ENCODE results near the gene ALX1. TPM values are rescaled to one million over a fixed set of nuclear protein-coding genes. Genes with fewer than 3 reads are reported as not detected.

Gene ALX1
- total RNA-seq, 4 donors from 2014 or later = not detected

GRCh38 chr12:85301051-85301450 lies 21.0 kb downstream of the ALX1 start:
- no peak for DNase-seq
- H3K4me1 ChIP-seq = no peaks in the 10 kb centered on the region
- no peak for TF ChIP-seq EP300 (IDR thresholded peaks at IDR 0.05; ENCODE audit: low read depth)
- TF ChIP-seq POLR2AphosphoS5 (IDR thresholded peaks at IDR 0.05) = no peak
- TF ChIP-seq, protein P1, sequence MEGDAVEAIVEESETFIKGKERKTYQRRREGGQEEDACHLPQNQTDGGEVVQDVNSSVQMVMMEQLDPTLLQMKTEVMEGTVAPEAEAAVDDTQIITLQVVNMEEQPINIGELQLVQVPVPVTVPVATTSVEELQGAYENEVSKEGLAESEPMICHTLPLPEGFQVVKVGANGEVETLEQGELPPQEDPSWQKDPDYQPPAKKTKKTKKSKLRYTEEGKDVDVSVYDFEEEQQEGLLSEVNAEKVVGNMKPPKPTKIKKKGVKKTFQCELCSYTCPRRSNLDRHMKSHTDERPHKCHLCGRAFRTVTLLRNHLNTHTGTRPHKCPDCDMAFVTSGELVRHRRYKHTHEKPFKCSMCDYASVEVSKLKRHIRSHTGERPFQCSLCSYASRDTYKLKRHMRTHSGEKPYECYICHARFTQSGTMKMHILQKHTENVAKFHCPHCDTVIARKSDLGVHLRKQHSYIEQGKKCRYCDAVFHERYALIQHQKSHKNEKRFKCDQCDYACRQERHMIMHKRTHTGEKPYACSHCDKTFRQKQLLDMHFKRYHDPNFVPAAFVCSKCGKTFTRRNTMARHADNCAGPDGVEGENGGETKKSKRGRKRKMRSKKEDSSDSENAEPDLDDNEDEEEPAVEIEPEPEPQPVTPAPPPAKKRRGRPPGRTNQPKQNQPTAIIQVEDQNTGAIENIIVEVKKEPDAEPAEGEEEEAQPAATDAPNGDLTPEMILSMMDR (IDR thresholded peaks at IDR 0.05) = no peak
- no peak for TF ChIP-seq POLR2A (IDR thresholded peaks at IDR 0.05)

DNA sequence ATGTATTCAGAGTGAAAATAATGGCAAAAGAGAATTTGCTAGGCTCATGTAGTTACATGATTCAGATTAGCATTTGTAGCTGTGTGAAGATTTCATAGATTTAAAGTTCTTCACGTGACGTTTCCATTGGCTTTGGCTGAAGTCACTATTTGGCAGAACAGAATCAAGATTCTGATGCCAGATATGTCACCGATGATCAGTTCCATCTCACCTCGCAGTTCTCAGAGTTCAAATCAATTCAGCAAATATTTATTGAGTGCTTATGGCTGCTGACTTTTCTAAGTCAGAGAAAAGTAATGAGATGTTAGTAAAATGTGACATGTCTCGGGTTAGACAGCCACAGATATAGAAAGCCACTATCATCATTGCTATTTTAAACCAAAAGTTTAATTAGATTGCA lies 28.4 kb downstream of the ALX1 start:
- Histone ChIP-seq H3K27me3 (peaks cover 10% of the 10 kb centered on the region), H3K9me3 (no peaks in the 10 kb centered on the region), H3K4me1 (no peaks in the 10 kb centered on the region), H3K4me3 (no peak overlapping the region), H3K36me3 (no peaks in the 10 kb centered on the region), H3K27ac (no peak overlapping the region)
- in situ Hi-C loops (cut with MboI; ENCODE audit: low pct_ligation_motif_present in 1 of 4, low pct_unique_long_range_greater_than_20kb in 1 of 4, low sequenced_read_pairs in 3 of 4) = no loop called here
- intact Hi-C loops (cut with DNase I; ENCODE audit: low total_unique reads) = no loop called here
- no peak for TF ChIP-seq EP300 (IDR thresholded peaks at IDR 0.05; ENCODE audit: low read depth)
- TF ChIP-seq POLR2A (IDR thresholded peaks at IDR 0.05) = no peak
- TF ChIP-seq, protein P1 (IDR thresholded peaks at IDR 0.05) = no peak
- TF ChIP-seq POLR2AphosphoS5 (IDR thresholded peaks at IDR 0.05) = no peak
- WGBS, 2 donors (ENCODE audit: low coverage in 1 of 2) = 33 to 34% methylated on average over 5 of the region's 5 CpGs
- no peak for DNase-seq

More at GRCh38 chr12:85301051-85301450, 21.0 kb downstream of the ALX1 start:
- Histone ChIP-seq H3K36me3 (no peaks in the 10 kb centered on the region), H3K4me3 (no peak overlapping the region), H3K27ac (no peak overlapping the region), H3K9me3 (no peaks in the 10 kb centered on the region), H3K27me3 (peaks cover 9% of the 10 kb centered on the region)
- in situ Hi-C loops (cut with MboI; ENCODE audit: low pct_ligation_motif_present in 1 of 4, low pct_unique_long_range_greater_than_20kb in 1 of 4, low sequenced_read_pairs in 3 of 4) (no loop called here), intact Hi-C loops (cut with DNase I; ENCODE audit: low total_unique reads) (no loop called here)
- 60 to 63% methylated on average over 7 of the region's 7 CpGs for WGBS, 2 donors (ENCODE audit: low coverage in 1 of 2)

DNA sequence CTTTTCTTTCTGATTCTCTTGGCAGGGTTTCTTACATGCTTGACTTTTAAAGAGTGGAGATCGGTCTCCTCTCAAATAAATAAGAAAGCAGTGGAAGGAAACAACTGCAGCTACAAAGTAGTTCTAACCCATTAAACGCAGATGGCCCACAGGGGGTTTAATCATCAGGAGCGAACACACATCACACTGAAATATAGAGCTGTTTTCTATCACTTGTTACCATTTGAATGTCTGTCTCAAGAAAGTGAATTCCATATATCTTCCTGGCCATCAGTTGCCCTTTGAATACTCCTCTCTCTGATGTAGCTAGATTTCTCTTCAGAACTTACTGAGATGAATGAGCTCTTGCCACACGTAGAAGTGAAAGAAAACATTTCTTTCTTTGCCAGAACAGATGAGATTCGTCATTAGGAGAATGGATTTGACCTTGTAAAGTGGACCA lies 29.1 kb downstream of the ALX1 start:
- H3K27me3 ChIP-seq = peaks cover 10% of the 10 kb centered on the region
- H3K4me3 ChIP-seq = no peak overlapping the region
- in situ Hi-C loops (cut with MboI; ENCODE audit: low pct_ligation_motif_present in 1 of 4, low pct_unique_long_range_greater_than_20kb in 1 of 4, low sequenced_read_pairs in 3 of 4) (no loop called here), intact Hi-C loops (cut with DNase I; ENCODE audit: low total_unique reads) (no loop called here)
- DNase-seq = no peak
- WGBS, 2 donors (ENCODE audit: low coverage in 1 of 2) = 38 to 46% methylated on average over 5 of the region's 5 CpGs
- H3K4me1 ChIP-seq = no peaks in the 10 kb centered on the region
- no peaks in the 10 kb centered on the region for H3K36me3 ChIP-seq
- no peaks in the 10 kb centered on the region for H3K9me3 ChIP-seq
- H3K27ac ChIP-seq = no peak overlapping the region
- no peak for TF ChIP-seq POLR2AphosphoS5 (IDR thresholded peaks at IDR 0.05)
- TF ChIP-seq, protein P1 (IDR thresholded peaks at IDR 0.05) = no peak
- no peak for TF ChIP-seq EP300 (IDR thresholded peaks at IDR 0.05; ENCODE audit: low read depth)
- TF ChIP-seq POLR2A (IDR thresholded peaks at IDR 0.05) = no peak

GRCh38 chr12:85310025-85310424 lies 30.0 kb downstream of the ALX1 start:
- 40 to 62% methylated on average over 3 of the region's 3 CpGs for WGBS, 2 donors (ENCODE audit: low coverage in 1 of 2)
- in situ Hi-C loops (cut with MboI; ENCODE audit: low pct_ligation_motif_present in 1 of 4, low pct_unique_long_range_greater_than_20kb in 1 of 4, low sequenced_read_pairs in 3 of 4) = no loop called here
- Histone ChIP-seq H3K36me3 (no peaks in the 10 kb centered on the region), H3K9me3 (no peaks in the 10 kb centered on the region), H3K27me3 (peaks cover 10% of the 10 kb centered on the region), H3K27ac (no peak overlapping the region), H3K4me3 (no peak overlapping the region), H3K4me1 (no peaks in the 10 kb centered on the region)
- no peak for TF ChIP-seq POLR2AphosphoS5 (IDR thresholded peaks at IDR 0.05)
- TF ChIP-seq, protein P1 (IDR thresholded peaks at IDR 0.05) = no peak
- TF ChIP-seq EP300 (IDR thresholded peaks at IDR 0.05; ENCODE audit: low read depth) = no peak
- no peak for TF ChIP-seq POLR2A (IDR thresholded peaks at IDR 0.05)
- intact Hi-C loops (cut with DNase I; ENCODE audit: low total_unique reads) = no loop called here
- DNase-seq = no peak
